H1 (cell line): ENCODE data around the gene TUBGCP6. TPM values are rescaled to one million over a fixed set of nuclear protein-coding genes. Genes with fewer than 3 reads are reported as not detected.

ENCODE experiments used
- CTCF ChIA-PET: fragments of 300-600 bp; sonication (Branson Sonifier 250); formaldehyde crosslinking; loops from one replicate; lab custom pipeline; 2021; ENCODE audit not compliant: partially characterized antibody; lab: Charles Lee
- POLR2A ChIA-PET: fragments of 300-600 bp; sonication (Branson Sonifier 250); formaldehyde crosslinking; loops from one replicate; lab custom pipeline; 2021; ENCODE audit warnings: inconsistent platforms; ENCODE audit not compliant: partially characterized antibody; lab: Charles Lee
- DNase-seq, 2 experiments: peaks; one replicate each; pipeline versions ENCODE4 v3.0.0 to v3.0.0-alpha.2; 2010 to 2022; ENCODE audit warnings: low spot score in 2 of 2, low read depth in 1 of 2, mixed read lengths in 1 of 2
- FAIRE-seq: peaks from 2 replicates; lab custom pipeline; 2011; peaks lifted over from hg19 to GRCh38; lab: Jason Lieb, UNC
- H2AFZ ChIP-seq: 2 replicates; pipeline ENCODE4 v1.8.1; 2012; ENCODE audit warnings: low read length, inconsistent platforms
- H2AK5ac ChIP-seq: 2 replicates; pipeline ENCODE4 v1.6.1; 2013; ENCODE audit warnings: low read depth, low read length
- H2BK120ac ChIP-seq: replicated peaks from 2 replicates; pipeline ENCODE3; 2013; ENCODE audit warnings: low read depth, low read length, inconsistent platforms
- H2BK12ac ChIP-seq: 2 replicates; pipeline ENCODE4 v1.6.1; 2013; ENCODE audit warnings: low read depth, low read length
- H2BK15ac ChIP-seq: 2 replicates; pipeline ENCODE4 v1.6.1; 2013; ENCODE audit warnings: low read length
- H2BK20ac ChIP-seq: 2 replicates; pipeline ENCODE4 v1.6.1; 2013; ENCODE audit warnings: low read length
- H2BK5ac ChIP-seq: 2 replicates; pipeline ENCODE4 v1.6.1; 2013; ENCODE audit warnings: low read depth, low read length
- H3K14ac ChIP-seq: 2 replicates; pipeline ENCODE4 v1.6.1; 2013; ENCODE audit warnings: inconsistent platforms; ENCODE audit not compliant: insufficient read length
- H3K18ac ChIP-seq: 2 replicates; pipeline ENCODE4 v1.6.1; 2013; ENCODE audit warnings: low read length; ENCODE audit errors: extremely low read depth
- H3K23ac ChIP-seq: 2 replicates; pipeline ENCODE4 v1.6.1; 2013; ENCODE audit warnings: inconsistent platforms; ENCODE audit not compliant: insufficient read length
- H3K23me2 ChIP-seq: 2 replicates; pipeline ENCODE4 v1.6.1; 2013; ENCODE audit warnings: low read depth, low read length
- H3K27ac ChIP-seq: 2 replicates; pipeline ENCODE4 v1.6.1; 2011; ENCODE audit warnings: low read depth, low read length, inconsistent platforms
- H3K27me3 ChIP-seq, 4 experiments: replicated peaks in 1 of 4; 1 replicate in 1 of 4; 2 replicates in 3 of 4; pipeline versions ENCODE4 v1.6.1 to v1.8.1; 2011 to 2013; ENCODE audit warnings: low read length in 3 of 4, mild to moderate bottlenecking in 3 of 4, inconsistent platforms in 2 of 4, mixed read lengths in 2 of 4, moderate library complexity in 1 of 4; ENCODE audit not compliant: control insufficient read depth in 3 of 4, insufficient read depth in 3 of 4; ENCODE audit errors: extremely low read depth in 1 of 4
- H3K36me3 ChIP-seq, 4 experiments: 2 replicates each; pipeline versions ENCODE4 v1.6.1 to v1.8.1; 2011 to 2013; ENCODE audit warnings: mild to moderate bottlenecking in 4 of 4, low read length in 3 of 4, moderate library complexity in 2 of 4, control low read depth in 1 of 4, inconsistent platforms in 1 of 4; ENCODE audit not compliant: insufficient read depth in 4 of 4, control insufficient read depth in 2 of 4
- H3K4ac ChIP-seq: replicated peaks from 2 replicates; pipeline ENCODE3; 2013; ENCODE audit warnings: low read length, low read depth, mixed read lengths, inconsistent platforms; ENCODE audit not compliant: insufficient read length
- H3K4me1 ChIP-seq, 4 experiments: replicated peaks in 1 of 4; 1 replicate in 1 of 4; 2 replicates in 3 of 4; pipeline versions ENCODE4 v1.6.1 to v1.8.1; 2011 to 2013; ENCODE audit warnings: low read length in 3 of 4, inconsistent platforms in 2 of 4, mixed read lengths in 1 of 4; ENCODE audit not compliant: insufficient read depth in 4 of 4, control insufficient read depth in 3 of 4
- H3K4me2 ChIP-seq, 2 experiments: 2 replicates each; pipeline versions ENCODE4 v1.6.1 to v1.8.1; 2011 to 2013; ENCODE audit warnings: low read depth in 2 of 2, low read length in 2 of 2, control low read depth in 1 of 2, inconsistent platforms in 1 of 2, mild to moderate bottlenecking in 1 of 2; ENCODE audit not compliant: insufficient read depth in 1 of 2
- H3K4me3 ChIP-seq, 4 experiments: fragments of 200-600, 300-600 bp in 1 of 4; sonication (generic), shearing (Covaris generic), sonication (Bioruptor Twin) in 1 of 4; 2 replicates each; pipeline versions ENCODE4 v1.5.1 to v1.8.1; 2011 to 2016; ENCODE audit warnings: low read length in 4 of 4, low read depth in 3 of 4, control low read depth in 2 of 4, inconsistent platforms in 2 of 4, mild to moderate bottlenecking in 2 of 4, mixed read lengths in 1 of 4, moderate library complexity in 1 of 4; ENCODE audit not compliant: insufficient read depth in 2 of 4; ENCODE audit errors: extremely low read depth in 1 of 4
- H3K56ac ChIP-seq: replicated peaks from 2 replicates; pipeline ENCODE3; 2013; ENCODE audit warnings: low read depth, mild to moderate bottlenecking, mixed read lengths, low read length, inconsistent platforms; ENCODE audit not compliant: insufficient read length
- H3K79me1 ChIP-seq: 2 replicates; pipeline ENCODE4 v1.6.1; 2013; ENCODE audit warnings: low read depth, low read length, control low read depth
- H3K79me2 ChIP-seq, 2 experiments: 2 replicates each; pipeline versions ENCODE4 v1.6.1 to v1.8.1; 2012 to 2013; ENCODE audit warnings: low read length in 2 of 2, mild to moderate bottlenecking in 2 of 2, inconsistent platforms in 1 of 2; ENCODE audit not compliant: insufficient read depth in 2 of 2, control insufficient read depth in 1 of 2
- H3K9ac ChIP-seq, 4 experiments: replicated peaks in 1 of 4; 1 replicate in 1 of 4; 2 replicates in 3 of 4; pipeline versions ENCODE4 v1.6.1 to v1.8.1; 2011 to 2013; ENCODE audit warnings: low read depth in 3 of 4, low read length in 3 of 4, control low read depth in 2 of 4, mild to moderate bottlenecking in 2 of 4, moderate library complexity in 2 of 4, inconsistent platforms in 1 of 4; ENCODE audit errors: extremely low read depth in 1 of 4
- H3K9me3 ChIP-seq, 2 experiments: 2 replicates each; pipeline versions ENCODE4 v1.6.1 to v1.8.1; 2012 to 2013; ENCODE audit warnings: mild to moderate bottlenecking in 2 of 2, moderate library complexity in 2 of 2, control low read depth in 1 of 2, inconsistent platforms in 1 of 2, low read depth in 1 of 2, low read length in 1 of 2, mixed read lengths in 1 of 2; ENCODE audit not compliant: insufficient read depth in 2 of 2
- H4K20me1 ChIP-seq, 2 experiments: replicated peaks in 1 of 2; 2 replicates each; pipeline versions ENCODE3 to v1.8.1; 2011 to 2013; ENCODE audit warnings: inconsistent platforms in 2 of 2, low read length in 2 of 2, mild to moderate bottlenecking in 1 of 2; ENCODE audit not compliant: insufficient read depth in 2 of 2, control insufficient read depth in 1 of 2
- H4K5ac ChIP-seq: 2 replicates; pipeline ENCODE4 v1.6.1; 2013; ENCODE audit warnings: low read length, low read depth, mixed read lengths, inconsistent platforms; ENCODE audit not compliant: insufficient read length
- H4K8ac ChIP-seq: 2 replicates; pipeline ENCODE4 v1.8.0; 2013; ENCODE audit warnings: mild to moderate bottlenecking, moderate library complexity, low read length, inconsistent platforms; ENCODE audit not compliant: insufficient read depth; ENCODE audit errors: extremely low read depth
- H4K91ac ChIP-seq: replicated peaks from 2 replicates; pipeline ENCODE3; 2013; ENCODE audit warnings: low read length, mixed read lengths, inconsistent platforms; ENCODE audit not compliant: insufficient read length
- BCL11A ChIP-seq, 2 experiments: IDR thresholded peaks; one replicate each; pipeline ENCODE4 v1.6.1; 2011; ENCODE audit warnings: low read depth in 2 of 2, low read length in 2 of 2, mild to moderate bottlenecking in 2 of 2
- GTF2F1 ChIP-seq: IDR thresholded peaks from 2 replicates; pipeline ENCODE4 v1.6.1; 2012; ENCODE audit warnings: low read depth, low read length, improper control_type of control experiment, borderline replicate concordance
- JUND ChIP-seq: IDR thresholded peaks from 2 replicates; pipeline ENCODE4 v1.6.1; 2011; ENCODE audit warnings: mild to moderate bottlenecking, improper control_type of control experiment, low read length
- NRF1 ChIP-seq: IDR thresholded peaks from 2 replicates; pipeline ENCODE4 v1.6.1; 2011; ENCODE audit warnings: mild to moderate bottlenecking, low read depth, low read length, improper control_type of control experiment
- RFX5 ChIP-seq: IDR thresholded peaks from 2 replicates; pipeline ENCODE4 v1.6.1; 2011; ENCODE audit warnings: low read depth, low read length, improper control_type of control experiment, borderline replicate concordance
- SP1 ChIP-seq: IDR thresholded peaks from 2 replicates; pipeline ENCODE4 v1.6.1; 2011; ENCODE audit warnings: low read depth, low read length
- SP4 ChIP-seq: IDR thresholded peaks from 2 replicates; pipeline ENCODE4 v1.6.1; 2012; ENCODE audit warnings: low read length, inconsistent platforms
- TBP ChIP-seq: IDR thresholded peaks from 2 replicates; pipeline ENCODE4 v1.6.1; 2011; ENCODE audit warnings: low read depth, low read length, improper control_type of control experiment
- ZNF274 ChIP-seq: IDR thresholded peaks from 2 replicates; pipeline ENCODE4 v1.7.0; 2012; ENCODE audit warnings: low read length, borderline replicate concordance; ENCODE audit errors: extremely low read depth
- WGBS, 2 experiments: shearing (Covaris generic) in 1 of 2; methylation state at CpG; one replicate each; pipeline versions ENCODE4 v1.1.6 to v1.1.7; 2013 to 2015; ENCODE audit warnings: low lambda C conversion rate in 2 of 2, mixed read lengths in 2 of 2, inconsistent platforms in 1 of 2, low coverage in 1 of 2, missing lambda C conversion rate in 1 of 2; ENCODE audit not compliant: insufficient replicate concordance in 2 of 2, insufficient coverage in 1 of 2, insufficient read length in 1 of 2; ENCODE audit errors: extremely low coverage in 1 of 2, missing lambda C conversion rate in 1 of 2; 5-methylcytosine and 5-hydroxymethylcytosine counted together
- polyA plus RNA-seq, 7 experiments: library from polyadenylated mRNA; depleted of rRNA in 3 of 7; stranded (reverse) in 5 of 7; unstranded in 2 of 7; fragments of >200 nt in 5 of 7; fragments of 200-250 nt in 2 of 7; gene quantifications; 1 replicate in 5 of 7; 2 replicates in 1 of 7; 4 replicates in 1 of 7; pipeline versions ENCODE4 v1.2.1 to v1.2.3, GENCODE V29; 2011 to 2013; ENCODE audit warnings: missing spikeins in 2 of 7, mixed read lengths in 2 of 7
- total RNA-seq: library from RNA; stranded (reverse); fragmentation: NEBNext Ultra II Directional; extraction: Animal tissue kit (Norgen Biotek cat#: 25700); gene quantifications from 2 replicates; pipeline ENCODE4 v1.2.1, GENCODE V29; 2021

The TUBGCP6 gene
- total and polyA plus RNA-seq, 2 of the 8 experiments (the other 6 are each of a cell fraction or from before 2014, with no cell fraction given): 24.2 to 24.7 TPM

DNA sequence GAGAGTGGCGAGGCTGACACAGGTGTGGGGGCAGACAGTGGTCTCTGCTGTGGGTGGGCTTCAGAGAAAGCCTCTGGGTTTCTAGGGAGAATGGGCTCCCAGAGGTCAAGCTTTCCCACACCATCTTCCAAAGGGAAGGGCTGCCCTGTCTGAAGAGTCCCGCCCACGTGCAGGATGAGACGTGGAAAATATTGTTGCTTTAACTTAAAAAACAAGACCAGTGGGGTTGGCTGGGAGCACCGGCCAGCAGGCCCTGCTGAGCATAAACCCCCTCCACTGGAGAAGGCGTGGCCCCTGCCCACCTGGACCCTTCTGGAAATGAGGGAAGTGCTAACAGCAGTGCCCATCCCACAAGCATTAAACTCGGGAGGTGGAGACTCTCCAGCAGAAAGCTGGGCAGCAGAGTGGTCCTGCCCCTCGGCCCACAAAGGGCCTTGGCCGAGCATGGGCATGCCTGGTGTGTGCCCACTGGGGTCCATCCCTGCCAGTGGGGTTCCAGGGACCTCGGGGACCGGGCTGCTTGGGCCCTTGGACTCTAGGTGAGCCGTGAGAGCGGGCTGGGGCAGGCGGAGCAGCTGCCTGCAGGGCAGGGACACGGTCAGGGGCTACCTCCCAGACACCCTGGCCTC is 28.7 kb downstream of the TUBGCP6 start:
- Histone ChIP-seq H3K4ac (no peak overlapping the region), H3K4me3 (no peak overlapping the region), H2BK20ac (no peak overlapping the region), H2BK12ac (no peak overlapping the region), H3K9me3 (no peaks in the 10 kb centered on the region; a peak in 1 of 4 replicates), H3K23ac (no peak overlapping the region), H2AFZ (no peak overlapping the region), H3K23me2 (no peaks in the 10 kb centered on the region), H3K27me3 (no peaks in the 10 kb centered on the region), H2BK5ac (no peak overlapping the region), H3K18ac (no peak overlapping the region), H3K27ac (no peak overlapping the region), H2BK15ac (no peak overlapping the region), H3K14ac (no peak overlapping the region), H3K56ac (no peak overlapping the region), H3K79me2 (peaks cover 0 to 11% of the 10 kb centered on the region in 2 experiments; a peak in 1 of 4 replicates), H2BK120ac (no peak overlapping the region), H4K5ac (no peak overlapping the region), H4K8ac (no peak overlapping the region), H4K20me1 (peaks cover 9 to 30% of the 10 kb centered on the region in 2 experiments), H3K4me2 (no peak overlapping the region), H2AK5ac (no peak overlapping the region), H3K79me1 (peaks cover 1% of the 10 kb centered on the region; the same call in 1 of the 2 replicates), H3K4me1 (peaks cover 0 to 11% (median 2%) of the 10 kb centered on the region in 4 experiments; a peak in 3 of 7 replicates), H3K36me3 (peaks cover 8 to 48% (median 32%) of the 10 kb centered on the region in 4 experiments), H3K9ac (no peak overlapping the region), H4K91ac (no peak overlapping the region)
- FAIRE-seq: no peak
- no peak for DNase-seq
- CTCF ChIA-PET: interaction anchor here (0.7 kb wide), 1 partner anchor 60 kb away, joined by 3 read pairs; no protein-coding TSS in a partner anchor
- POLR2A ChIA-PET: interaction anchor here (0.6 to 2.8 kb wide), 4 partner anchors 8 to 125 kb away, joined by 3 to 10 read pairs (median 5); no protein-coding TSS in a partner anchor
- WGBS, 2 experiments: 94% methylated on average over 15 of the region's 15 CpGs; no CpG with 5 or more reads in 1 of the 2 experiments
- TF ChIP-seq RFX5 (no peak), SP1 (no peak), BCL11A (IDR thresholded peaks at IDR 0.05; ENCODE audit: low read depth in 2 of 2, low read length in 2 of 2) (no peak), GTF2F1 (no peak), TBP (no peak), NRF1 (no peak), ZNF274 (no peak), SP4 (no peak), JUND (no peak)
